B cell (primary cell): ENCODE measurements around the gene RNGTT. TPM values are rescaled to one million over a fixed set of nuclear protein-coding genes. Genes with fewer than 3 reads are reported as not detected.

Experiments
- ATAC-seq: fragments of 200-7000 bp; cut with Tn5 transposase; one replicate; pipeline ENCODE4 v1.10.0; 2021; ENCODE audit warnings: low read depth, mild to moderate bottlenecking, moderate number of reproducible peaks, moderate library complexity
- CTCF ChIA-PET: fragments of 350-600 bp; sonication (Branson Sonifier 250); formaldehyde crosslinking; loops from one replicate; lab custom pipeline; 2021; ENCODE audit warnings: antibody characterized with exemption, inconsistent platforms; lab: Charles Lee
- POLR2A ChIA-PET: fragments of 350-600 bp; sonication (Branson Sonifier 250); formaldehyde crosslinking; loops from one replicate; lab custom pipeline; 2021; ENCODE audit warnings: antibody characterized with exemption; lab: Charles Lee
- DNase-seq: peaks from one replicate; pipeline ENCODE4 v3.0.0; 2013
- H2AFZ ChIP-seq: 2 replicates; pipeline ENCODE4 v1.6.1; 2012; ENCODE audit warnings: mild to moderate bottlenecking, low read depth, low read length; ENCODE audit not compliant: insufficient read depth, poor library complexity, severe bottlenecking
- H3K27ac ChIP-seq, 2 donors: 1 replicate in 1 of 2; 2 replicates in 1 of 2; pipeline ENCODE4 v1.5.1; 2012 to 2013; ENCODE audit warnings: low read length in 2 of 2, mild to moderate bottlenecking in 2 of 2, moderate library complexity in 1 of 2
- H3K27me3 ChIP-seq, 4 experiments: fragments of 200-600 bp in 1 of 4; sonication (generic) in 1 of 4; replicated peaks in 1 of 4; 1 replicate in 2 of 4; 2 replicates in 2 of 4; pipeline versions ENCODE4 v1.6.1 to v1.7.0; 2013 to 2016; ENCODE audit warnings: low read length in 3 of 4, mild to moderate bottlenecking in 2 of 4, mixed read lengths in 1 of 4, moderate library complexity in 1 of 4; ENCODE audit not compliant: insufficient read depth in 4 of 4, control insufficient read depth in 3 of 4; ENCODE audit errors: control extremely low read depth in 1 of 4
- H3K36me3 ChIP-seq, 2 experiments: replicated peaks in 1 of 2; 1 replicate in 1 of 2; 2 replicates in 1 of 2; pipeline versions ENCODE4 v1.6.1 to v1.7.1; 2013; ENCODE audit warnings: low read length in 1 of 2; ENCODE audit not compliant: insufficient read depth in 2 of 2, control insufficient read depth in 1 of 2; ENCODE audit errors: control extremely low read depth in 1 of 2, extremely low read depth in 1 of 2
- H3K4me1 ChIP-seq, 2 donors: fragments of 200-600 bp in 1 of 2; sonication (generic) in 1 of 2; 1 replicate in 1 of 2; 2 replicates in 1 of 2; pipeline versions ENCODE4 v1.5.1 to v1.6.1; 2013 to 2017; ENCODE audit warnings: low read length in 2 of 2; ENCODE audit not compliant: control insufficient read depth in 2 of 2, insufficient read depth in 2 of 2
- H3K4me2 ChIP-seq: replicated peaks from 2 replicates; pipeline ENCODE3; 2012; ENCODE audit warnings: mild to moderate bottlenecking, low read depth, low read length; ENCODE audit not compliant: poor library complexity, severe bottlenecking
- H3K4me3 ChIP-seq, 5 experiments: fragments of 200-600 bp in 1 of 5; sonication (generic) in 1 of 5; 1 replicate in 3 of 5; 2 replicates in 2 of 5; pipeline versions ENCODE4 v1.5.1 to v1.7.0; 2011 to 2016; ENCODE audit warnings: low read length in 4 of 5, mild to moderate bottlenecking in 4 of 5, low read depth in 2 of 5, control low read depth in 1 of 5, moderate library complexity in 1 of 5; ENCODE audit not compliant: insufficient read depth in 1 of 5; ENCODE audit errors: control extremely low read depth in 1 of 5, extremely low read depth in 1 of 5
- H3K79me2 ChIP-seq: fragments of 200-600 bp; sonication (generic); one replicate; pipeline ENCODE4 v1.6.0; 2016; ENCODE audit warnings: low read length; ENCODE audit not compliant: control insufficient read depth, insufficient read depth
- H3K9ac ChIP-seq: fragments of 200-600 bp; sonication (generic); 2 replicates; pipeline ENCODE4 v1.6.1; 2017; ENCODE audit warnings: mild to moderate bottlenecking, low read length, moderate library complexity
- H3K9me3 ChIP-seq, 3 donors: one replicate each; pipeline versions ENCODE4 v1.6.1 to v1.7.1; 2013; ENCODE audit warnings: low read length in 2 of 3; ENCODE audit not compliant: control insufficient read depth in 2 of 3, insufficient read depth in 1 of 3; ENCODE audit errors: control extremely low read depth in 1 of 3
- H4K20me1 ChIP-seq: 2 replicates; pipeline ENCODE4 v1.6.0; 2012; ENCODE audit warnings: mild to moderate bottlenecking, low read length; ENCODE audit not compliant: insufficient read depth, control insufficient read depth, poor library complexity, severe bottlenecking
- H3K27ac Mint-ChIP-seq: one replicate; pipeline ENCODE4 v1.8.0; 2021; ENCODE audit warnings: mixed read lengths
- H3K27me3 Mint-ChIP-seq: one replicate; pipeline ENCODE4 v1.8.0; 2021; ENCODE audit warnings: mixed read lengths
- H3K4me1 Mint-ChIP-seq: one replicate; pipeline ENCODE4 v1.8.0; 2021; ENCODE audit warnings: mixed read lengths
- H3K4me3 Mint-ChIP-seq: one replicate; pipeline ENCODE4 v1.8.0; 2021; ENCODE audit warnings: mixed read lengths
- H3K9me3 Mint-ChIP-seq: one replicate; pipeline ENCODE4 v1.8.0; 2022; ENCODE audit warnings: mixed read lengths; ENCODE audit not compliant: insufficient read depth
- EZH2 ChIP-seq: IDR thresholded peaks from 2 replicates; pipeline ENCODE4 v1.6.1; 2012; ENCODE audit warnings: borderline replicate concordance, low read depth, mild to moderate bottlenecking, moderate library complexity, low read length; ENCODE audit not compliant: insufficient read depth, poor library complexity, severe bottlenecking
- WGBS: methylation state at CpG from one replicate; pipeline ENCODE4 v1.1.5; 2013; ENCODE audit warnings: missing lambda C conversion rate; ENCODE audit not compliant: insufficient coverage; 5-methylcytosine and 5-hydroxymethylcytosine counted together
- intact Hi-C: fragments of 100-400 bp; cut with micrococcal nuclease; formaldehyde crosslinking; loops from one replicate; pipeline ENCODE4 v1.10.0; 2022
- polyA plus RNA-seq: library from polyadenylated mRNA; depleted of rRNA; stranded (reverse); fragments of >200 nt; gene quantifications from 2 replicates; pipeline ENCODE4 v1.2.3, GENCODE V29; 2012
- total RNA-seq, 2 donors: library from RNA; stranded (reverse); fragments of 120-200 nt in 1 of 2; gene quantifications; 1 replicate in 1 of 2; 2 replicates in 1 of 2; pipeline versions ENCODE4 v1.2.3 to v1.2.4, GENCODE V29; 2013 to 2022
- TF ChIP-seq, protein P1 (sequence below): fragments of 200-600 bp; IDR thresholded peaks from one replicate; pipeline ENCODE4 v1.8.0; 2022; ENCODE audit warnings: antibody characterized with exemption, mild to moderate bottlenecking

RNGTT gene
- total and polyA plus RNA-seq, 2 donors (not counting 1 experiment from before 2014, with no cell fraction given), result 10.8 to 29.1 TPM

GRCh38 chr6:88760091-88760490 lies 203.3 kb downstream of the RNGTT start:
- Histone ChIP-seq H3K36me3 (peaks cover 0 to 4% of the 10 kb centered on the region in 2 experiments), H2AFZ (no peak overlapping the region), H3K4me2 (no peak overlapping the region), H3K27ac (no peak overlapping the region), H3K4me3 (no peak overlapping the region), H4K20me1 (no peaks in the 10 kb centered on the region), H3K9me3 (peaks cover 0 to 3% (median 2%) of the 10 kb centered on the region in 3 donors), H3K9ac (no peak overlapping the region), H3K27me3 (no peaks in the 10 kb centered on the region), H3K79me2 (no peaks in the 10 kb centered on the region), H3K4me1 (peaks cover 16 to 18% of the 10 kb centered on the region in 2 donors)
- Mint-ChIP-seq H3K4me3 (no peak overlapping the region), H3K9me3 (peaks cover 6% of the 10 kb centered on the region), H3K27ac (peak overlapping the region; percentile 39), H3K27me3 (no peaks in the 10 kb centered on the region), H3K4me1 (peaks cover 33% of the 10 kb centered on the region)
- ChIA-PET POLR2A (no interaction called here), CTCF (interaction anchor here (0.8 to 2.5 kb wide), 2 partner anchors 16 to 18 kb away, joined by 3 to 7 read pairs; no protein-coding TSS in a partner anchor)
- WGBS, result no CpG with 5 or more reads among the region's 2 CpGs
- TF ChIP-seq, protein P1, sequence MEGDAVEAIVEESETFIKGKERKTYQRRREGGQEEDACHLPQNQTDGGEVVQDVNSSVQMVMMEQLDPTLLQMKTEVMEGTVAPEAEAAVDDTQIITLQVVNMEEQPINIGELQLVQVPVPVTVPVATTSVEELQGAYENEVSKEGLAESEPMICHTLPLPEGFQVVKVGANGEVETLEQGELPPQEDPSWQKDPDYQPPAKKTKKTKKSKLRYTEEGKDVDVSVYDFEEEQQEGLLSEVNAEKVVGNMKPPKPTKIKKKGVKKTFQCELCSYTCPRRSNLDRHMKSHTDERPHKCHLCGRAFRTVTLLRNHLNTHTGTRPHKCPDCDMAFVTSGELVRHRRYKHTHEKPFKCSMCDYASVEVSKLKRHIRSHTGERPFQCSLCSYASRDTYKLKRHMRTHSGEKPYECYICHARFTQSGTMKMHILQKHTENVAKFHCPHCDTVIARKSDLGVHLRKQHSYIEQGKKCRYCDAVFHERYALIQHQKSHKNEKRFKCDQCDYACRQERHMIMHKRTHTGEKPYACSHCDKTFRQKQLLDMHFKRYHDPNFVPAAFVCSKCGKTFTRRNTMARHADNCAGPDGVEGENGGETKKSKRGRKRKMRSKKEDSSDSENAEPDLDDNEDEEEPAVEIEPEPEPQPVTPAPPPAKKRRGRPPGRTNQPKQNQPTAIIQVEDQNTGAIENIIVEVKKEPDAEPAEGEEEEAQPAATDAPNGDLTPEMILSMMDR, result no peak
- no peak for TF ChIP-seq EZH2
- no peak for DNase-seq
- intact Hi-C loops, result loop anchor here (5.0 to 10.0 kb wide), 2 partner anchors 135 to 833 kb away; no protein-coding TSS in a partner anchor
- no peak for ATAC-seq

- Mint-ChIP-seq H3K27ac (no peak overlapping the region), H3K4me3 (no peak overlapping the region), H3K27me3 (no peaks in the 10 kb centered on the region), H3K4me1 (no peaks in the 10 kb centered on the region), H3K9me3 (peaks cover 6% of the 10 kb centered on the region)
- DNase-seq (no peak), ATAC-seq (no peak)
- Histone ChIP-seq H3K27me3 (no peaks in the 10 kb centered on the region), H3K36me3 (peaks cover 1 to 3% of the 10 kb centered on the region in 2 experiments), H4K20me1 (no peaks in the 10 kb centered on the region), H3K4me2 (no peak overlapping the region), H3K9ac (no peak overlapping the region), H3K9me3 (peaks cover 0 to 2% (median 0%) of the 10 kb centered on the region in 3 donors), H3K79me2 (no peaks in the 10 kb centered on the region), H3K4me1 (no peaks in the 10 kb centered on the region), H3K27ac (no peak overlapping the region), H3K4me3 (no peak overlapping the region), H2AFZ (no peak overlapping the region)
- ChIA-PET CTCF (interaction anchor here (0.5 kb wide), 1 partner anchor 919 kb away, joined by 3 read pairs; no protein-coding TSS in a partner anchor), POLR2A (no interaction called here)
- TF ChIP-seq, protein P1, result no peak
- TF ChIP-seq EZH2, result no peak
- intact Hi-C loops, result no loop called here
- no CpG with 5 or more reads among the region's 2 CpGs for WGBS
These were observed 212.5 kb downstream of the RNGTT start for GRCh38 chr6:88750936-88751335.
